GM12891 (cell line): ENCODE measurements around the gene SNAP29.

Experiments
- DNase-seq: peaks from one replicate; pipeline ENCODE4 v3.0.0; 2011; ENCODE audit warnings: low spot score; ENCODE audit not compliant: insufficient read length
- FAIRE-seq: peaks from 2 replicates; lab custom pipeline; 2011; peaks lifted over from hg19 to GRCh38; lab: Jason Lieb, UNC
- PAX5 ChIP-seq: IDR thresholded peaks from 2 replicates; pipeline ENCODE4 v1.6.1; 2011; ENCODE audit warnings: low read length, moderate library complexity, mild to moderate bottlenecking; ENCODE audit not compliant: insufficient read depth, severe bottlenecking
- POLR2A ChIP-seq: IDR thresholded peaks from 2 replicates; pipeline ENCODE4 v1.6.1; 2011; ENCODE audit warnings: low read depth, low read length, control low read depth
- POLR2AphosphoS5 ChIP-seq: IDR thresholded peaks from 2 replicates; pipeline ENCODE4 v1.6.1; 2011; ENCODE audit warnings: low read depth, low read length, control low read depth
- POU2F2 ChIP-seq: IDR thresholded peaks from 2 replicates; pipeline ENCODE4 v1.6.1; 2011; ENCODE audit warnings: low read depth, mild to moderate bottlenecking, control low read depth, low read length, moderate library complexity
- SPI1 ChIP-seq: IDR thresholded peaks from 2 replicates; pipeline ENCODE4 v1.6.1; 2011; ENCODE audit warnings: low read depth, low read length, control low read depth
- TAF1 ChIP-seq: IDR thresholded peaks from 2 replicates; pipeline ENCODE4 v1.6.1; 2011; ENCODE audit warnings: low read depth, low read length, control low read depth

Gene SNAP29

DNA sequence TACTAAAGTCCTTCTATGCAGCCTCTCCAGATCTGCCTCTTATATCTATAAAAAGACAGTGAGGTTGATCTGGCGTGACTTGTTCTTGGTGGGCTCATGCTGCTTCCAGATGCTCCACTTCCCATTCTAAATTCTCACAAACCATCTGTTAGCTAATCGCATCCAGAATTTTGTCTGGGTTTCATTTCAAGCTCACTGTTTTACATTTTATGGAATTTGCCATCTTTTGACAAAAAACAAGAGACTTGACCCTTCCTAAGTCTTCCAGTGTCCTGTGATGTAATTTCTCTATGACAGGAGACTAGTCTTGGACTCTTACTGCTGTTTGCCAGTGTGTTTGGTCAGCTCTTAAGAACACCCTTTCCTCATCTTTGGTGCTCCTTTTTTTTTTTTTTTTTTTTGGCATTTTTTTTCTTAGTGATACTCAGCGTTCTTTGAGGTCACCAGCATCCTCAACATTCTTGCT is 81.4 kb downstream of the SNAP29 start:
- FAIRE-seq = no peak
- no peak for DNase-seq
- no peak for TF ChIP-seq POU2F2
- TF ChIP-seq PAX5 = no peak
- TF ChIP-seq TAF1 = no peak
- TF ChIP-seq POLR2AphosphoS5 = no peak
- TF ChIP-seq SPI1 = no peak
- no peak for TF ChIP-seq POLR2A
